MM.1S (cell line): Measurements from ENCODE around the gene SSBP3.

Source experiments
- DNase-seq: peaks from one replicate; pipeline ENCODE4 v3.0.0-alpha.2; 2015
- H2AFZ ChIP-seq: fragments of 300-600 bp; sonication (generic); 2 replicates; pipeline ENCODE4 v1.6.0; 2016; ENCODE audit warnings: antibody characterized with exemption, low read length
- H3F3A ChIP-seq: fragments of 300-600 bp; sonication (generic); 2 replicates; pipeline ENCODE4 v1.6.1; 2016; ENCODE audit warnings: mild to moderate bottlenecking, antibody characterized with exemption, low read length, moderate library complexity, mixed read lengths; ENCODE audit not compliant: insufficient read depth
- H3K27ac ChIP-seq: fragments of 300-600 bp; sonication (generic); 2 replicates; pipeline ENCODE4 v1.5.1; 2016; ENCODE audit warnings: mild to moderate bottlenecking, low read length
- H3K27me3 ChIP-seq: fragments of 300-600 bp; sonication (generic); replicated peaks from 2 replicates; pipeline ENCODE4 v1.6.0; 2016; ENCODE audit warnings: low read length; ENCODE audit not compliant: insufficient read depth
- H3K36me3 ChIP-seq: fragments of 300-600 bp; sonication (generic); replicated peaks from 2 replicates; pipeline ENCODE4 v1.6.1; 2016; ENCODE audit warnings: mild to moderate bottlenecking, low read length, mixed read lengths; ENCODE audit not compliant: insufficient read depth
- H3K4me1 ChIP-seq: fragments of 300-600 bp; sonication (generic); 2 replicates; pipeline ENCODE4 v1.6.1; 2016; ENCODE audit warnings: low read length, mixed read lengths
- H3K4me2 ChIP-seq: fragments of 300-600 bp; sonication (generic); 2 replicates; pipeline ENCODE4 v1.6.0; 2016; ENCODE audit warnings: low read depth, low read length
- H3K4me3 ChIP-seq: fragments of 300-600 bp; sonication (generic); 2 replicates; pipeline ENCODE4 v1.5.1; 2016; ENCODE audit warnings: low read length, mixed read lengths
- H3K79me2 ChIP-seq: fragments of 300-600 bp; sonication (generic); 2 replicates; pipeline ENCODE4 v1.6.1; 2016; ENCODE audit warnings: mixed run types, low read length, mixed read lengths
- H3K9ac ChIP-seq: fragments of 300-600 bp; sonication (generic); 2 replicates; pipeline ENCODE4 v1.6.1; 2016; ENCODE audit warnings: low read length, mixed read lengths
- H3K9me2 ChIP-seq: fragments of 300-600 bp; sonication (generic); replicated peaks from 2 replicates; pipeline ENCODE4 v1.6.1; 2016; ENCODE audit warnings: mild to moderate bottlenecking, low read length, mixed read lengths; ENCODE audit not compliant: insufficient read depth
- H3K9me3 ChIP-seq: fragments of 300-600 bp; sonication (generic); replicated peaks from 2 replicates; pipeline ENCODE4 v1.6.1; 2016; ENCODE audit warnings: mild to moderate bottlenecking, low read length, mixed read lengths; ENCODE audit not compliant: insufficient read depth
- H4K20me1 ChIP-seq: fragments of 300-600 bp; sonication (generic); 2 replicates; pipeline ENCODE4 v1.6.1; 2016; ENCODE audit warnings: mild to moderate bottlenecking, low read length, moderate library complexity, mixed read lengths; ENCODE audit not compliant: insufficient read depth
- EZH2 ChIP-seq: fragments of 300-600 bp; sonication (generic); optimal IDR thresholded peaks from 2 replicates; pipeline ENCODE3; 2017; ENCODE audit warnings: low read depth, mild to moderate bottlenecking, antibody characterized with exemption, low read length, mixed read lengths
- EZH2phosphoT487 ChIP-seq: fragments of 300-600 bp; sonication (generic); IDR thresholded peaks from 2 replicates; pipeline ENCODE4 v1.6.1; 2018; ENCODE audit warnings: antibody characterized with exemption, low read length
- TF ChIP-seq, protein P1 (sequence below): fragments of 300-600 bp; sonication (generic); IDR thresholded peaks from 2 replicates; pipeline ENCODE4 v1.5.1; 2016; ENCODE audit warnings: antibody characterized with exemption, low read length, mixed read lengths

The SSBP3 gene

DNA sequence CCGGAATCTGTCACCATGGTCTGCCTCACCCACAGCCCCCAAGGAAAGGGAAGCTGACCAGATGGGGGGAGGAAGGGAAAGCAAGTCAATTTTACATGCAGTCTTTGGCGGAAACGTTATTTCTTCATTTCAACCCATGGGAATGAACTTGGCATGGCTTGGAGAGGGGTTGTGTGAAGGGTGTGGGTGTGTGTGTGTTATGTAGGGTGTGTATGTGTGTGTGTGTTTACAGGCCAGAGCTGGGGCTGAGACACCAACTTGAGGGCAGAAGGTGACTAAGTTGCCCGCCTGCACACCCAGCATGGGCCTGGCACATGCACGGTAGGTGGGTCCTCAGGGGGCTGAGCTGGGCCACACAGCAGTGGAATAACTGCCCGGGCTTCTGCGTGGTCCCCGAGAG is 141.1 kb downstream of the SSBP3 start:
- Histone ChIP-seq H3K36me3 (no peaks in the 10 kb centered on the region), H2AFZ (no peak overlapping the region), H3K27me3 (no peaks in the 10 kb centered on the region), H3K27ac (no peak overlapping the region), H3K9me2 (no peaks in the 10 kb centered on the region), H3K79me2 (no peaks in the 10 kb centered on the region), H4K20me1 (no peaks in the 10 kb centered on the region), H3K4me3 (no peak overlapping the region), H3F3A (no peaks in the 10 kb centered on the region), H3K9me3 (no peaks in the 10 kb centered on the region), H3K9ac (no peak overlapping the region), H3K4me2 (no peak overlapping the region), H3K4me1 (no peaks in the 10 kb centered on the region)
- no peak for DNase-seq
- TF ChIP-seq EZH2phosphoT487 (no peak), EZH2 (no peak)
- TF ChIP-seq, protein P1, sequence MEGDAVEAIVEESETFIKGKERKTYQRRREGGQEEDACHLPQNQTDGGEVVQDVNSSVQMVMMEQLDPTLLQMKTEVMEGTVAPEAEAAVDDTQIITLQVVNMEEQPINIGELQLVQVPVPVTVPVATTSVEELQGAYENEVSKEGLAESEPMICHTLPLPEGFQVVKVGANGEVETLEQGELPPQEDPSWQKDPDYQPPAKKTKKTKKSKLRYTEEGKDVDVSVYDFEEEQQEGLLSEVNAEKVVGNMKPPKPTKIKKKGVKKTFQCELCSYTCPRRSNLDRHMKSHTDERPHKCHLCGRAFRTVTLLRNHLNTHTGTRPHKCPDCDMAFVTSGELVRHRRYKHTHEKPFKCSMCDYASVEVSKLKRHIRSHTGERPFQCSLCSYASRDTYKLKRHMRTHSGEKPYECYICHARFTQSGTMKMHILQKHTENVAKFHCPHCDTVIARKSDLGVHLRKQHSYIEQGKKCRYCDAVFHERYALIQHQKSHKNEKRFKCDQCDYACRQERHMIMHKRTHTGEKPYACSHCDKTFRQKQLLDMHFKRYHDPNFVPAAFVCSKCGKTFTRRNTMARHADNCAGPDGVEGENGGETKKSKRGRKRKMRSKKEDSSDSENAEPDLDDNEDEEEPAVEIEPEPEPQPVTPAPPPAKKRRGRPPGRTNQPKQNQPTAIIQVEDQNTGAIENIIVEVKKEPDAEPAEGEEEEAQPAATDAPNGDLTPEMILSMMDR, result no peak

DNA sequence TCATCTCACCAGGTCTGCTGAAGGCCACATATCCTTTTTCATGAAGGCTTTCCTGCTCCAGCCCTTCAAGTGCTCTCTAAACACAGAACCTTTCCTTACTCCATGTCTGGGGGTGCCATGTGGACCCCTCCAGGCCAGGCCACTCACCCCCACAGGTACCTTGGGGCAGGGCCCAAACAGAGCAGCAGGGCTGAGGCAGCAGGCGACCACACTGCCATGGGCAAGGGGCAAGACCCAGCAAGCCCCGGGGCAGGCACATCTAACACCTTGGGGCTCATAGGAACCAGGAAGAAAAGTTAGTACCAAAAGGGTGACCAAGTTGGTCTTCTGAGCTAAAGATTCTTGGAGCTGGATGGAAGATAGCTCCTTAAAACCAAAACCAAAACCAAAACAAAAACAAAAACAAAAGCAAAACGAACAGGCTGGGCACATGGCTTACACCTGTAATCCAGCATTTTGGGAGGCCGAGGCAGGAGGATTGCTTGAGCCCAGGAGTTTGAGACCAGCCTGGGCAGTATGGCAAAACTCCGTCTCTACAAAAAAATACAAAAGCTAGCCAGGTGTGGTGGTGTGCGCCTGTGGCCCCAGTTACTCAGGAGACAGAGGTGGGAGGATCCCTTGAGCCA is 142.5 kb downstream of the SSBP3 start:
- Histone ChIP-seq H4K20me1 (no peaks in the 10 kb centered on the region), H3K4me3 (no peak overlapping the region), H3K27me3 (no peaks in the 10 kb centered on the region), H3F3A (no peaks in the 10 kb centered on the region), H3K9me3 (no peaks in the 10 kb centered on the region), H3K4me2 (no peak overlapping the region), H3K79me2 (no peaks in the 10 kb centered on the region), H3K36me3 (no peaks in the 10 kb centered on the region), H3K9me2 (no peaks in the 10 kb centered on the region), H3K27ac (no peak overlapping the region), H3K4me1 (no peaks in the 10 kb centered on the region), H2AFZ (no peak overlapping the region), H3K9ac (no peak overlapping the region)
- TF ChIP-seq EZH2 (no peak), EZH2phosphoT487 (no peak)
- TF ChIP-seq, protein P1, result no peak
- DNase-seq, result peak; percentile 26

DNA sequence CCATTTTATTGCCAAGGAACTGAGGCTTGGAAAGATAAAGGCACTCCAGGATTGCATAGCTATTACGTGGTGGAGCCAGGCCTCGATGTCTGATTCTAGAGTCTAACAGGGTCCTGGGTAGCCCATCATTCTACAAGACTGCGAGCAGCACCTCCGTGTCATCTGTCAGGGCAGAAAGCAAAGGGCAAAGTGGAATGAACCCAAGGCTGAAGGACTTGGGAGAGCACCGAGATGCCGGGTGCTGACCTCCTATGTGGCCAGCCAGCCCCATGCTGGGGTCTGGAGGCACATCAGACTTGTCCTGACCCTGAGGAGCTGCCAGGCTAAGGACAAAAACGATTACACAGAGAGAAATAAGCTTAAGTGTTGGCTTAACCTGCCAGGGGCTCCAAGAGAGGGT is 143.9 kb downstream of the SSBP3 start:
- H3K4me3 ChIP-seq, result no peak overlapping the region
- no peaks in the 10 kb centered on the region for H3K9me2 ChIP-seq
- no peaks in the 10 kb centered on the region for H3F3A ChIP-seq
- H3K4me2 ChIP-seq, result no peak overlapping the region
- H3K4me1 ChIP-seq, result no peaks in the 10 kb centered on the region
- no peak overlapping the region for H3K27ac ChIP-seq
- no peaks in the 10 kb centered on the region for H4K20me1 ChIP-seq
- H3K79me2 ChIP-seq, result no peaks in the 10 kb centered on the region
- H3K36me3 ChIP-seq, result no peaks in the 10 kb centered on the region
- no peaks in the 10 kb centered on the region for H3K9me3 ChIP-seq
- no peak overlapping the region for H2AFZ ChIP-seq
- H3K9ac ChIP-seq, result no peak overlapping the region
- no peak for DNase-seq
- no peak for TF ChIP-seq EZH2phosphoT487
- TF ChIP-seq EZH2, result no peak
- TF ChIP-seq, protein P1, result no peak
- no peaks in the 10 kb centered on the region for H3K27me3 ChIP-seq
